ENCODE results near the gene WRAP53.

Gene WRAP53

GRCh38 chr17:7705269-7706255, 17.3 kb downstream of the WRAP53 start:
- no peak for TF ChIP-seq CTCF (IDR thresholded peaks at IDR 0.05; ENCODE audit: borderline replicate concordance, insufficient read depth, low read depth, low read length)
- no peak overlapping the region for H3K4me3 ChIP-seq (ENCODE audit: low read depth, low read length)

GRCh38 chr17:7706631-7707354, 18.5 kb downstream of the WRAP53 start:
- no peak overlapping the region for H3K4me3 ChIP-seq (ENCODE audit: low read depth, low read length)
- TF ChIP-seq CTCF (IDR thresholded peaks at IDR 0.05; ENCODE audit: borderline replicate concordance, insufficient read depth, low read depth, low read length), result no peak

GRCh38 chr17:7707446-7707845, 19.2 kb downstream of the WRAP53 start:
- no peak overlapping the region for H3K4me3 ChIP-seq (ENCODE audit: low read depth, low read length)
- TF ChIP-seq CTCF (IDR thresholded peaks at IDR 0.05; ENCODE audit: borderline replicate concordance, insufficient read depth, low read depth, low read length), result no peak

- no peak for TF ChIP-seq CTCF (IDR thresholded peaks at IDR 0.05; ENCODE audit: borderline replicate concordance, insufficient read depth, low read depth, low read length)
- no peak overlapping the region for H3K4me3 ChIP-seq (ENCODE audit: low read depth, low read length)
Measured at GRCh38 chr17:7707858-7708750, 19.8 kb downstream of the WRAP53 start.

GRCh38 chr17:7709031-7709430, 20.8 kb downstream of the WRAP53 start:
- no peak overlapping the region for H3K4me3 ChIP-seq (ENCODE audit: low read depth, low read length)
- TF ChIP-seq CTCF (IDR thresholded peaks at IDR 0.05; ENCODE audit: borderline replicate concordance, insufficient read depth, low read depth, low read length), result no peak

- no peak for TF ChIP-seq CTCF (IDR thresholded peaks at IDR 0.05; ENCODE audit: borderline replicate concordance, insufficient read depth, low read depth, low read length)
- H3K4me3 ChIP-seq (ENCODE audit: low read depth, low read length), result no peak overlapping the region
Measured at GRCh38 chr17:7710301-7710700, 22.0 kb downstream of the WRAP53 start.
